ENCODE data around the gene ZMYND11.

- TF ChIP-seq, protein P1, sequence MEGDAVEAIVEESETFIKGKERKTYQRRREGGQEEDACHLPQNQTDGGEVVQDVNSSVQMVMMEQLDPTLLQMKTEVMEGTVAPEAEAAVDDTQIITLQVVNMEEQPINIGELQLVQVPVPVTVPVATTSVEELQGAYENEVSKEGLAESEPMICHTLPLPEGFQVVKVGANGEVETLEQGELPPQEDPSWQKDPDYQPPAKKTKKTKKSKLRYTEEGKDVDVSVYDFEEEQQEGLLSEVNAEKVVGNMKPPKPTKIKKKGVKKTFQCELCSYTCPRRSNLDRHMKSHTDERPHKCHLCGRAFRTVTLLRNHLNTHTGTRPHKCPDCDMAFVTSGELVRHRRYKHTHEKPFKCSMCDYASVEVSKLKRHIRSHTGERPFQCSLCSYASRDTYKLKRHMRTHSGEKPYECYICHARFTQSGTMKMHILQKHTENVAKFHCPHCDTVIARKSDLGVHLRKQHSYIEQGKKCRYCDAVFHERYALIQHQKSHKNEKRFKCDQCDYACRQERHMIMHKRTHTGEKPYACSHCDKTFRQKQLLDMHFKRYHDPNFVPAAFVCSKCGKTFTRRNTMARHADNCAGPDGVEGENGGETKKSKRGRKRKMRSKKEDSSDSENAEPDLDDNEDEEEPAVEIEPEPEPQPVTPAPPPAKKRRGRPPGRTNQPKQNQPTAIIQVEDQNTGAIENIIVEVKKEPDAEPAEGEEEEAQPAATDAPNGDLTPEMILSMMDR (IDR thresholded peaks at IDR 0.05) = peak in 2 of 6 experiments; percentile 20 to 24
- TF ChIP-seq POLR2A (IDR thresholded peaks at IDR 0.05) = no peak
Observed at GRCh38 chr10:230758-231157, 95.5 kb downstream of the ZMYND11 start.
